ENCODE measurements around the gene HS6ST3. TPM values are rescaled to one million over a fixed set of nuclear protein-coding genes. Genes with fewer than 3 reads are reported as not detected.

HS6ST3 gene
- total RNA-seq, 4 donors from 2014 or later: 0.16 to 0.27 TPM; not detected in 2

GRCh38 chr13:96615252-96615651, 525.3 kb downstream of the HS6ST3 start:
- no peak overlapping the region for H3K4me3 ChIP-seq
- H3K4me1 ChIP-seq: no peaks in the 10 kb centered on the region
- 86 to 96% methylated on average over 1 of the region's 1 CpG for WGBS, 2 donors (ENCODE audit: low coverage in 1 of 2)
- no peaks in the 10 kb centered on the region for H3K36me3 ChIP-seq
- in situ Hi-C loops (cut with MboI; ENCODE audit: low pct_ligation_motif_present in 1 of 4, low pct_unique_long_range_greater_than_20kb in 1 of 4, low sequenced_read_pairs in 3 of 4) (no loop called here), intact Hi-C loops (cut with DNase I; ENCODE audit: low total_unique reads) (no loop called here)
- H3K9me3 ChIP-seq: no peaks in the 10 kb centered on the region
- no peak for DNase-seq
- TF ChIP-seq EP300 (IDR thresholded peaks at IDR 0.05; ENCODE audit: low read depth) (no peak), CTCF (IDR thresholded peaks at IDR 0.05) (no peak), POLR2A (IDR thresholded peaks at IDR 0.05) (no peak), POLR2AphosphoS5 (IDR thresholded peaks at IDR 0.05) (no peak)
- no peak overlapping the region for H3K27ac ChIP-seq
- H3K27me3 ChIP-seq: no peaks in the 10 kb centered on the region

GRCh38 chr13:96617528-96617927, 527.6 kb downstream of the HS6ST3 start:
- intact Hi-C loops (cut with DNase I; ENCODE audit: low total_unique reads): no loop called here
- H3K4me1 ChIP-seq: no peaks in the 10 kb centered on the region
- H3K4me3 ChIP-seq: no peak overlapping the region
- WGBS, 2 donors (ENCODE audit: low coverage in 1 of 2): 63 to 75% methylated on average over 2 of the region's 2 CpGs
- H3K27ac ChIP-seq: no peak overlapping the region
- no peak for DNase-seq
- in situ Hi-C loops (cut with MboI; ENCODE audit: low pct_ligation_motif_present in 1 of 4, low pct_unique_long_range_greater_than_20kb in 1 of 4, low sequenced_read_pairs in 3 of 4): no loop called here
- H3K9me3 ChIP-seq: no peaks in the 10 kb centered on the region
- no peaks in the 10 kb centered on the region for H3K27me3 ChIP-seq
- TF ChIP-seq CTCF (IDR thresholded peaks at IDR 0.05) (no peak), POLR2A (IDR thresholded peaks at IDR 0.05) (no peak), EP300 (IDR thresholded peaks at IDR 0.05; ENCODE audit: low read depth) (no peak), POLR2AphosphoS5 (IDR thresholded peaks at IDR 0.05) (no peak)
- H3K36me3 ChIP-seq: no peaks in the 10 kb centered on the region

GRCh38 chr13:96621634-96622183, 531.8 kb downstream of the HS6ST3 start:
- in situ Hi-C loops (cut with MboI; ENCODE audit: low pct_ligation_motif_present in 1 of 4, low pct_unique_long_range_greater_than_20kb in 1 of 4, low sequenced_read_pairs in 3 of 4): no loop called here
- H3K27ac ChIP-seq: no peak overlapping the region
- no peaks in the 10 kb centered on the region for H3K4me1 ChIP-seq
- 46 to 47% methylated on average over 3 of the region's 3 CpGs for WGBS, 2 donors (ENCODE audit: low coverage in 1 of 2)
- no peak for TF ChIP-seq POLR2AphosphoS5 (IDR thresholded peaks at IDR 0.05)
- no peak for TF ChIP-seq EP300 (IDR thresholded peaks at IDR 0.05; ENCODE audit: low read depth)
- TF ChIP-seq CTCF (IDR thresholded peaks at IDR 0.05): no peak
- H3K36me3 ChIP-seq: no peaks in the 10 kb centered on the region
- no peaks in the 10 kb centered on the region for H3K27me3 ChIP-seq
- no peak overlapping the region for H3K4me3 ChIP-seq
- H3K9me3 ChIP-seq: no peaks in the 10 kb centered on the region
- DNase-seq: no peak
- intact Hi-C loops (cut with DNase I; ENCODE audit: low total_unique reads): no loop called here

GRCh38 chr13:96629331-96629730, 539.4 kb downstream of the HS6ST3 start:
- intact Hi-C loops (cut with DNase I; ENCODE audit: low total_unique reads) (no loop called here), in situ Hi-C loops (cut with MboI; ENCODE audit: low pct_ligation_motif_present in 1 of 4, low pct_unique_long_range_greater_than_20kb in 1 of 4, low sequenced_read_pairs in 3 of 4) (no loop called here)
- TF ChIP-seq POLR2AphosphoS5 (IDR thresholded peaks at IDR 0.05) (no peak), POLR2A (IDR thresholded peaks at IDR 0.05) (no peak), CTCF (IDR thresholded peaks at IDR 0.05) (no peak), EP300 (IDR thresholded peaks at IDR 0.05; ENCODE audit: low read depth) (no peak)
- WGBS, 2 donors (ENCODE audit: low coverage in 1 of 2): 74 to 92% methylated on average over 2 of the region's 2 CpGs
- Histone ChIP-seq H3K9me3 (no peaks in the 10 kb centered on the region), H3K27me3 (no peaks in the 10 kb centered on the region), H3K36me3 (no peaks in the 10 kb centered on the region), H3K4me3 (no peak overlapping the region), H3K4me1 (no peaks in the 10 kb centered on the region), H3K27ac (no peak overlapping the region)
- DNase-seq: no peak

Data from transverse colon (tissue), 4 donors.